B cell (primary cell): Measurements from ENCODE around the gene PSME1. TPM values are rescaled to one million over a fixed set of nuclear protein-coding genes. Genes with fewer than 3 reads are reported as not detected.

Experiments used
- ATAC-seq: fragments of 200-7000 bp; cut with Tn5 transposase; one replicate; pipeline ENCODE4 v1.10.0; 2021; ENCODE audit warnings: low read depth, mild to moderate bottlenecking, moderate number of reproducible peaks, moderate library complexity
- CTCF ChIA-PET: fragments of 350-600 bp; sonication (Branson Sonifier 250); formaldehyde crosslinking; loops from one replicate; lab custom pipeline; 2021; ENCODE audit warnings: antibody characterized with exemption, inconsistent platforms; lab: Charles Lee
- POLR2A ChIA-PET: fragments of 350-600 bp; sonication (Branson Sonifier 250); formaldehyde crosslinking; loops from one replicate; lab custom pipeline; 2021; ENCODE audit warnings: antibody characterized with exemption; lab: Charles Lee
- DNase-seq: peaks from one replicate; pipeline ENCODE4 v3.0.0; 2013
- H2AFZ ChIP-seq: 2 replicates; pipeline ENCODE4 v1.6.1; 2012; ENCODE audit warnings: mild to moderate bottlenecking, low read depth, low read length; ENCODE audit not compliant: insufficient read depth, poor library complexity, severe bottlenecking
- H3K27ac ChIP-seq, 2 donors: 1 replicate in 1 of 2; 2 replicates in 1 of 2; pipeline ENCODE4 v1.5.1; 2012 to 2013; ENCODE audit warnings: low read length in 2 of 2, mild to moderate bottlenecking in 2 of 2, moderate library complexity in 1 of 2
- H3K27me3 ChIP-seq, 4 experiments: fragments of 200-600 bp in 1 of 4; sonication (generic) in 1 of 4; replicated peaks in 1 of 4; 1 replicate in 2 of 4; 2 replicates in 2 of 4; pipeline versions ENCODE4 v1.6.1 to v1.7.0; 2013 to 2016; ENCODE audit warnings: low read length in 3 of 4, mild to moderate bottlenecking in 2 of 4, mixed read lengths in 1 of 4, moderate library complexity in 1 of 4; ENCODE audit not compliant: insufficient read depth in 4 of 4, control insufficient read depth in 3 of 4; ENCODE audit errors: control extremely low read depth in 1 of 4
- H3K36me3 ChIP-seq, 2 experiments: replicated peaks in 1 of 2; 1 replicate in 1 of 2; 2 replicates in 1 of 2; pipeline versions ENCODE4 v1.6.1 to v1.7.1; 2013; ENCODE audit warnings: low read length in 1 of 2; ENCODE audit not compliant: insufficient read depth in 2 of 2, control insufficient read depth in 1 of 2; ENCODE audit errors: control extremely low read depth in 1 of 2, extremely low read depth in 1 of 2
- H3K4me1 ChIP-seq, 2 donors: fragments of 200-600 bp in 1 of 2; sonication (generic) in 1 of 2; 1 replicate in 1 of 2; 2 replicates in 1 of 2; pipeline versions ENCODE4 v1.5.1 to v1.6.1; 2013 to 2017; ENCODE audit warnings: low read length in 2 of 2; ENCODE audit not compliant: control insufficient read depth in 2 of 2, insufficient read depth in 2 of 2
- H3K4me2 ChIP-seq: replicated peaks from 2 replicates; pipeline ENCODE3; 2012; ENCODE audit warnings: mild to moderate bottlenecking, low read depth, low read length; ENCODE audit not compliant: poor library complexity, severe bottlenecking
- H3K4me3 ChIP-seq, 5 experiments: fragments of 200-600 bp in 1 of 5; sonication (generic) in 1 of 5; 1 replicate in 3 of 5; 2 replicates in 2 of 5; pipeline versions ENCODE4 v1.5.1 to v1.7.0; 2011 to 2016; ENCODE audit warnings: low read length in 4 of 5, mild to moderate bottlenecking in 4 of 5, low read depth in 2 of 5, control low read depth in 1 of 5, moderate library complexity in 1 of 5; ENCODE audit not compliant: insufficient read depth in 1 of 5; ENCODE audit errors: control extremely low read depth in 1 of 5, extremely low read depth in 1 of 5
- H3K79me2 ChIP-seq: fragments of 200-600 bp; sonication (generic); one replicate; pipeline ENCODE4 v1.6.0; 2016; ENCODE audit warnings: low read length; ENCODE audit not compliant: control insufficient read depth, insufficient read depth
- H3K9ac ChIP-seq: fragments of 200-600 bp; sonication (generic); 2 replicates; pipeline ENCODE4 v1.6.1; 2017; ENCODE audit warnings: mild to moderate bottlenecking, low read length, moderate library complexity
- H3K9me3 ChIP-seq, 3 donors: one replicate each; pipeline versions ENCODE4 v1.6.1 to v1.7.1; 2013; ENCODE audit warnings: low read length in 2 of 3; ENCODE audit not compliant: control insufficient read depth in 2 of 3, insufficient read depth in 1 of 3; ENCODE audit errors: control extremely low read depth in 1 of 3
- H4K20me1 ChIP-seq: 2 replicates; pipeline ENCODE4 v1.6.0; 2012; ENCODE audit warnings: mild to moderate bottlenecking, low read length; ENCODE audit not compliant: insufficient read depth, control insufficient read depth, poor library complexity, severe bottlenecking
- H3K27ac Mint-ChIP-seq: one replicate; pipeline ENCODE4 v1.8.0; 2021; ENCODE audit warnings: mixed read lengths
- H3K27me3 Mint-ChIP-seq: one replicate; pipeline ENCODE4 v1.8.0; 2021; ENCODE audit warnings: mixed read lengths
- H3K4me1 Mint-ChIP-seq: one replicate; pipeline ENCODE4 v1.8.0; 2021; ENCODE audit warnings: mixed read lengths
- H3K4me3 Mint-ChIP-seq: one replicate; pipeline ENCODE4 v1.8.0; 2021; ENCODE audit warnings: mixed read lengths
- H3K9me3 Mint-ChIP-seq: one replicate; pipeline ENCODE4 v1.8.0; 2022; ENCODE audit warnings: mixed read lengths; ENCODE audit not compliant: insufficient read depth
- CTCF ChIP-seq: fragments of 200-600 bp; IDR thresholded peaks from one replicate; pipeline ENCODE4 v1.8.0; 2022; ENCODE audit warnings: antibody characterized with exemption, mild to moderate bottlenecking
- EZH2 ChIP-seq: IDR thresholded peaks from 2 replicates; pipeline ENCODE4 v1.6.1; 2012; ENCODE audit warnings: borderline replicate concordance, low read depth, mild to moderate bottlenecking, moderate library complexity, low read length; ENCODE audit not compliant: insufficient read depth, poor library complexity, severe bottlenecking
- WGBS: methylation state at CpG from one replicate; pipeline ENCODE4 v1.1.5; 2013; ENCODE audit warnings: missing lambda C conversion rate; ENCODE audit not compliant: insufficient coverage; 5-methylcytosine and 5-hydroxymethylcytosine counted together
- intact Hi-C: fragments of 100-400 bp; cut with micrococcal nuclease; formaldehyde crosslinking; loops from one replicate; pipeline ENCODE4 v1.10.0; 2022
- polyA plus RNA-seq: library from polyadenylated mRNA; depleted of rRNA; stranded (reverse); fragments of >200 nt; gene quantifications from 2 replicates; pipeline ENCODE4 v1.2.3, GENCODE V29; 2012
- total RNA-seq, 2 donors: library from RNA; stranded (reverse); fragments of 120-200 nt in 1 of 2; gene quantifications; 1 replicate in 1 of 2; 2 replicates in 1 of 2; pipeline versions ENCODE4 v1.2.3 to v1.2.4, GENCODE V29; 2013 to 2022

The PSME1 gene
- total and polyA plus RNA-seq, 2 donors (not counting 1 experiment from before 2014, with no cell fraction given) = 237 to 257 TPM

- 88% methylated on average over 6 of the region's 8 CpGs for WGBS
- Histone ChIP-seq H3K36me3 (no peaks in the 10 kb centered on the region), H3K4me3 (no peak overlapping the region), H3K4me1 (peaks cover 22% of the 10 kb centered on the region in 2 donors), H2AFZ (no peak overlapping the region), H3K27ac (no peak overlapping the region), H3K4me2 (no peak overlapping the region), H3K27me3 (no peaks in the 10 kb centered on the region), H3K9ac (no peak overlapping the region), H4K20me1 (no peaks in the 10 kb centered on the region), H3K79me2 (peaks cover 4% of the 10 kb centered on the region), H3K9me3 (no peaks in the 10 kb centered on the region)
- CTCF ChIA-PET = no interaction called here
- intact Hi-C loops = no loop called here
- POLR2A ChIA-PET = interaction anchor here (1.1 kb wide), 1 partner anchor 15 kb away, joined by 3 read pairs; the partner anchor contains the start of genes DCAF11 and NRL
- H3K9me3 Mint-ChIP-seq = no peaks in the 10 kb centered on the region
- ATAC-seq = no peak
- no peaks in the 10 kb centered on the region for H3K27me3 Mint-ChIP-seq
- no peak overlapping the region for H3K4me3 Mint-ChIP-seq
- DNase-seq = no peak
- H3K4me1 Mint-ChIP-seq = peaks cover 22% of the 10 kb centered on the region
- TF ChIP-seq CTCF (no peak), EZH2 (no peak)
- no peak overlapping the region for H3K27ac Mint-ChIP-seq
Measured at GRCh38 chr14:24129410-24129998, 6.5 kb upstream of the PSME1 start.

- no peaks in the 10 kb centered on the region for H3K36me3 ChIP-seq
- no peak within 1 kb of the TSS for H2AFZ ChIP-seq
- H3K9ac ChIP-seq = no peak within 1 kb of the TSS
- H3K9me3 ChIP-seq = no peaks in the 10 kb centered on the region
- DNase-seq (no peak), ATAC-seq (no peak)
- no peak within 1 kb of the TSS for H3K27ac ChIP-seq
- peaks cover 9% of the 10 kb centered on the region for H3K79me2 ChIP-seq
- H3K4me3 ChIP-seq = no peak within 1 kb of the TSS
- H4K20me1 ChIP-seq = no peaks in the 10 kb centered on the region
- no peaks in the 10 kb centered on the region for H3K27me3 ChIP-seq
- Mint-ChIP-seq H3K27ac (no peak within 1 kb of the TSS), H3K27me3 (no peaks in the 10 kb centered on the region), H3K9me3 (no peaks in the 10 kb centered on the region), H3K4me1 (peaks cover 24% of the 10 kb centered on the region), H3K4me3 (no peak within 1 kb of the TSS)
- H3K4me2 ChIP-seq = no peak within 1 kb of the TSS
- CTCF ChIA-PET = no interaction called here
- 94% methylated on average over 5 of the region's 5 CpGs for WGBS
- intact Hi-C loops = no loop called here
- TF ChIP-seq CTCF (no peak), EZH2 (no peak)
- peaks cover 22 to 23% of the 10 kb centered on the region in 2 donors for H3K4me1 ChIP-seq
- POLR2A ChIA-PET = no interaction called here
Measured at GRCh38 chr14:24130380-24130716, 5.6 kb upstream of the PSME1 start, which contains the start of gene FITM1. TSS of gene FITM1 (plus strand) at chr14:24130659. CDS start at chr14:24131564, 905 bp downstream.
